ENCODE results near the gene CACNA1S.

The CACNA1S gene

DNA sequence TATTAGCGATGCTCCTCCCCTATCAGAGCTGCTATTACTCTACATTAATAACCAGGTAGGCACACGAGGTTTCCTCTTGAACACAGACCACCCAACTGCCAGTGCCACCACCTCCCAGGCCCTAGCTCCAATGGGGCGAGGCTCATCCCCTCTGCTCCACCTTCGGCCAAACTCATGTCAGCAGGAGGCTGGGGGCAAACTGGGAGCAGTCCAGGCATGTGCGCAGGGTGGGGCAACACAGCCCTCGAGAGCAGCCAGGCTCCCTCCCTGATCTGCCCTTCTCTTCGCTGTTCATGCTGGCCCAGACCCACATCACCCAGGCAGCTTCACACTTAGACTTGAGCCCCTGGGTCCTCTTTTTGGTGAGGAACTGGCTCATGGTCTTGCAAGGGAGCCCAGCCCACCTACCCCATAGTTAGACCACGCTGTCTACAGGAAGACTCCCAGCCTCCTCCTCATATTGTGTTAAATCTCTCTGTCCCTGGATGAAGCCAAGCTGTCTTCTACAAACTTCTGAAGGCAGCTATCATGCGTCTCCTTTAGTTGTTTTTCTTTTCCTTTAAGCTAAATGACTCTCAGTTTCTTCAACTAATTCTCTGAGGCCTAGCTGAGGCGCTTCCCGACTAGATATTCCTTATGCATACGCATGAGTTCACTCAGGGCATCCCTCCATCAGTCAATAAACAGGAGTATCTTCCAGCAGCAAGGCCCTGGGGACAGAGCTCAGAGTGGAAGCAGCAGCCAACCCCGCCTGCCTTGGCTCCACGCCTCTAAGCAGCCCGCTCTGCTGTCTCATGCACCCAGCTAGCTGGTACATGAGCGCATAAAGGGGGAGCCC, 30.0 kb upstream of the CACNA1S start:
- no peak for TF ChIP-seq NFIC (IDR thresholded peaks at IDR 0.05)
- TF ChIP-seq RAD21 (IDR thresholded peaks at IDR 0.05; ENCODE audit: low read depth): no peak
- TF ChIP-seq, protein P1, sequence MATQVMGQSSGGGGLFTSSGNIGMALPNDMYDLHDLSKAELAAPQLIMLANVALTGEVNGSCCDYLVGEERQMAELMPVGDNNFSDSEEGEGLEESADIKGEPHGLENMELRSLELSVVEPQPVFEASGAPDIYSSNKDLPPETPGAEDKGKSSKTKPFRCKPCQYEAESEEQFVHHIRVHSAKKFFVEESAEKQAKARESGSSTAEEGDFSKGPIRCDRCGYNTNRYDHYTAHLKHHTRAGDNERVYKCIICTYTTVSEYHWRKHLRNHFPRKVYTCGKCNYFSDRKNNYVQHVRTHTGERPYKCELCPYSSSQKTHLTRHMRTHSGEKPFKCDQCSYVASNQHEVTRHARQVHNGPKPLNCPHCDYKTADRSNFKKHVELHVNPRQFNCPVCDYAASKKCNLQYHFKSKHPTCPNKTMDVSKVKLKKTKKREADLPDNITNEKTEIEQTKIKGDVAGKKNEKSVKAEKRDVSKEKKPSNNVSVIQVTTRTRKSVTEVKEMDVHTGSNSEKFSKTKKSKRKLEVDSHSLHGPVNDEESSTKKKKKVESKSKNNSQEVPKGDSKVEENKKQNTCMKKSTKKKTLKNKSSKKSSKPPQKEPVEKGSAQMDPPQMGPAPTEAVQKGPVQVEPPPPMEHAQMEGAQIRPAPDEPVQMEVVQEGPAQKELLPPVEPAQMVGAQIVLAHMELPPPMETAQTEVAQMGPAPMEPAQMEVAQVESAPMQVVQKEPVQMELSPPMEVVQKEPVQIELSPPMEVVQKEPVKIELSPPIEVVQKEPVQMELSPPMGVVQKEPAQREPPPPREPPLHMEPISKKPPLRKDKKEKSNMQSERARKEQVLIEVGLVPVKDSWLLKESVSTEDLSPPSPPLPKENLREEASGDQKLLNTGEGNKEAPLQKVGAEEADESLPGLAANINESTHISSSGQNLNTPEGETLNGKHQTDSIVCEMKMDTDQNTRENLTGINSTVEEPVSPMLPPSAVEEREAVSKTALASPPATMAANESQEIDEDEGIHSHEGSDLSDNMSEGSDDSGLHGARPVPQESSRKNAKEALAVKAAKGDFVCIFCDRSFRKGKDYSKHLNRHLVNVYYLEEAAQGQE (IDR thresholded peaks at IDR 0.05; ENCODE audit: low read depth): no peak
- TF ChIP-seq ZBTB7A (IDR thresholded peaks at IDR 0.05; ENCODE audit: low read depth): no peak
- no peak for TF ChIP-seq TAF1 (IDR thresholded peaks at IDR 0.05; ENCODE audit: low read depth)
- TF ChIP-seq CREB1 (IDR thresholded peaks at IDR 0.05; ENCODE audit: low read depth): no peak
- TF ChIP-seq, protein P2, sequence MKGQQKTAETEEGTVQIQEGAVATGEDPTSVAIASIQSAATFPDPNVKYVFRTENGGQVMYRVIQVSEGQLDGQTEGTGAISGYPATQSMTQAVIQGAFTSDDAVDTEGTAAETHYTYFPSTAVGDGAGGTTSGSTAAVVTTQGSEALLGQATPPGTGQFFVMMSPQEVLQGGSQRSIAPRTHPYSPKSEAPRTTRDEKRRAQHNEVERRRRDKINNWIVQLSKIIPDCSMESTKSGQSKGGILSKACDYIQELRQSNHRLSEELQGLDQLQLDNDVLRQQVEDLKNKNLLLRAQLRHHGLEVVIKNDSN (IDR thresholded peaks at IDR 0.05): no peak
- TF ChIP-seq EP300 (IDR thresholded peaks at IDR 0.05; ENCODE audit: borderline replicate concordance): no peak
- no peak for TF ChIP-seq CEBPB (IDR thresholded peaks at IDR 0.05)
- no peak for TF ChIP-seq TEAD4 (IDR thresholded peaks at IDR 0.05)

DNA sequence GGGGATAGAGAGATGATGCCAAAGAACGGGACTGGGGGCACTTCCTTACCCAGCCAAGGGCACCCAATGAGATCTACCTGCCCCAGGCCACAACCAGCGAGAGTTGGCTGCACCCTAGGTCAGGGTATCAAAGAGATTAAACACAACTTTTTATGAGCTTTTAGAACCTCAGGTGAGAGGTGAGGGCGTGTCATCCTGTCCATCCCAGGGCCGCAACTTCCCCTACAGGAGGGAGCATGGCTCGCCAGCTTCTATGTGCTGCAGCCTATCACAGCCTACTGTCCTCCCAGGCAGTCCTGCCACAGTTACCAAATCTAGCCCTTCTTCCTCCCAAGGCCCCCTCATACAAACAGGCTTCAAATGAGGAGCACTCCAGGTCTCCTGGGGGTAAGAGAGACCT, 29.2 kb upstream of the CACNA1S start:
- TF ChIP-seq FOXM1 (IDR thresholded peaks at IDR 0.05; ENCODE audit: borderline replicate concordance, low read depth): no peak
- TF ChIP-seq, protein P1 (IDR thresholded peaks at IDR 0.05; ENCODE audit: low read depth): no peak
- TF ChIP-seq TAF1 (IDR thresholded peaks at IDR 0.05; ENCODE audit: low read depth): no peak
- no peak for TF ChIP-seq RAD21 (IDR thresholded peaks at IDR 0.05; ENCODE audit: low read depth)
- no peak for TF ChIP-seq EGR1 (IDR thresholded peaks at IDR 0.05)
- TF ChIP-seq ZBTB7A (IDR thresholded peaks at IDR 0.05; ENCODE audit: low read depth): no peak
- TF ChIP-seq CREB1 (IDR thresholded peaks at IDR 0.05; ENCODE audit: low read depth): no peak
- no peak for TF ChIP-seq TEAD4 (IDR thresholded peaks at IDR 0.05)
- TF ChIP-seq, protein P3, sequence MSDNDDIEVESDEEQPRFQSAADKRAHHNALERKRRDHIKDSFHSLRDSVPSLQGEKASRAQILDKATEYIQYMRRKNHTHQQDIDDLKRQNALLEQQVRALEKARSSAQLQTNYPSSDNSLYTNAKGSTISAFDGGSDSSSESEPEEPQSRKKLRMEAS (IDR thresholded peaks at IDR 0.05): no peak
- TF ChIP-seq EP300 (IDR thresholded peaks at IDR 0.05; ENCODE audit: borderline replicate concordance): no peak
- no peak for TF ChIP-seq TCF12 (IDR thresholded peaks at IDR 0.05; ENCODE audit: low read depth)
- TF ChIP-seq NFIC (IDR thresholded peaks at IDR 0.05): no peak
- TF ChIP-seq YY1 (IDR thresholded peaks at IDR 0.05; ENCODE audit: low read depth): no peak

DNA sequence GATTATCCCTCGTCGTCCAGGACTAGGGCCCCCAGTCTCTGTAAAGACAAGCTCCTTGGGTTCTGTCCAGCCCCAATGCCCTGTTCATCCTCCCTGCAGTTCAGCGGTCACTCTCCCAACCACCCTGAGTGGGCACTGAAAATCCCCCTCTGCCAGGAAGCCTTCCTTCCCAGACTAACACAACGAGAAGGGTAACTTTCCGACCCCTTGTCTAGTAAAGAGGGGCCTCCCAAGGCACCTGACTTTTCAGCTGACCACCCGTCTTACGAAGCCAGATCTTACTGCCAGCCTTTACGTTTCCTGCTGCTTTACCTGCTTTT, 28.7 kb upstream of the CACNA1S start:
- no peak for TF ChIP-seq TCF12 (IDR thresholded peaks at IDR 0.05; ENCODE audit: low read depth)
- no peak for TF ChIP-seq EP300 (IDR thresholded peaks at IDR 0.05; ENCODE audit: borderline replicate concordance)
- TF ChIP-seq YY1 (IDR thresholded peaks at IDR 0.05; ENCODE audit: low read depth): no peak
- no peak for TF ChIP-seq EGR1 (IDR thresholded peaks at IDR 0.05)
- no peak for TF ChIP-seq TAF1 (IDR thresholded peaks at IDR 0.05; ENCODE audit: low read depth)
- no peak for TF ChIP-seq CEBPB (IDR thresholded peaks at IDR 0.05)
- TF ChIP-seq, protein P3 (IDR thresholded peaks at IDR 0.05): no peak

DNA sequence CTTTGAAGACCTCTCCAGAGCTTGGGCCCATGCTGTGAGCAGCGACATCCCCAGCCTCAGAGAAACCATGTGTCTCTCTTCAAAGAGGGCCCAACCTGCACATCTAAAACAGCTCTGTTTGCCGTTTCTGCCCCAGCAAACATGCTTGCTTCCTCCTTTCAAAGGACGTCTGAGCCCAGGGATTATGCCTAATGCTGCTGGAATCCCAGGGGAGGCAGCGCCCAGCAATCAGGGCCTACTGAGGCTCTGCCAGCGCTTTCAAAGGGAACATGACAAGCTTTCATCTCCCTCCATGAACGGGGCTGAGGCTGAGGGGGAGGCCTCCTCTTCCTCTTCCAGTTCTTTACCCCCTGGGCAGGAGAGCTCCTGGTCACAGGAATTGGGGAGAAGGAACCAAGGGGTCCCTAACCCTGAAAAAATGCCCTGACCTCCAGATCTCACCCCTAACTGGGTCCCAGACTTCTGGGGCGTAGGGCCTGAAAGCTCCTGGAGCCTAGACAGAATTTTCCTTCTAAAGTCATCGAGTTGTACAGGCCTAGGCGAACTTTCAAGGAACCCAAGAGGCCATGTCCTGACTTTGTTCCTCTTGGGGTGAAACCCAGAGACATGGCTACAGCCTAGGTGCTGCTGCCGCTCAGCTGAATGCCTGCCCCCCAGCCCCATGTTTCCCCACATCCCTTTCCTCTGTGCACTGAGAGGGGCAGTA, 28.2 kb upstream of the CACNA1S start:
- TF ChIP-seq CEBPB (IDR thresholded peaks at IDR 0.05) (no peak), TEAD4 (IDR thresholded peaks at IDR 0.05) (no peak), ZBTB7A (IDR thresholded peaks at IDR 0.05; ENCODE audit: low read depth) (no peak), TCF12 (IDR thresholded peaks at IDR 0.05; ENCODE audit: low read depth) (no peak), TAF1 (IDR thresholded peaks at IDR 0.05; ENCODE audit: low read depth) (no peak), NFIC (IDR thresholded peaks at IDR 0.05) (no peak), YY1 (IDR thresholded peaks at IDR 0.05; ENCODE audit: low read depth) (no peak)
- TF ChIP-seq, protein P3 (IDR thresholded peaks at IDR 0.05): no peak

DNA sequence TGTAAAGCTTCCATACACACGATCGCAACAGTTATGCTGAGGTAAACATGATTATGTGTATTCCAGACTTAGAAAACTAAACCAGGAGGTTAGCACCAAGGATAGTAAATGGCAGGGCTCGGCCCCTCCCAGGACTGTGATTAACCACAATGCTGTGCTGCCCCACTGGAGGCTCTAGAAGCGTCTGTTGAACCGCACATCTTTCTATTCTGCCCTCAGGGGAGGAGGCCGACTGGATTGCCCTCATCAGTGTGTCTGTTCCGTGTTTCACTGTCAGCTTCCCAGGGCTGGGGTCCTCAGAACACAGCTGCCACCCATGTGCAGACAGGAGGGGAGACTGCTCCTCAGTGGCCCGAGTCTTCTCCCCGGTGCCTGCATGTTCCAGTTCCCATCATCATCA, 27.5 kb upstream of the CACNA1S start:
- TF ChIP-seq EP300 (IDR thresholded peaks at IDR 0.05; ENCODE audit: borderline replicate concordance) (no peak), CREB1 (IDR thresholded peaks at IDR 0.05; ENCODE audit: low read depth) (no peak), NFIC (IDR thresholded peaks at IDR 0.05) (no peak), ZBTB7A (IDR thresholded peaks at IDR 0.05; ENCODE audit: low read depth) (no peak), CEBPB (IDR thresholded peaks at IDR 0.05) (no peak), FOXM1 (IDR thresholded peaks at IDR 0.05; ENCODE audit: borderline replicate concordance, low read depth) (no peak)
- TF ChIP-seq, protein P1 (IDR thresholded peaks at IDR 0.05; ENCODE audit: low read depth): no peak
